ENCODE measurements around the gene CCDC112. TPM values are rescaled to one million over a fixed set of nuclear protein-coding genes. Genes with fewer than 3 reads are reported as not detected.
"Not testable (repeated sequence)": the region's sequence is repeated elsewhere in the genome, so short reads cannot be mapped to it uniquely, and the experiment has no call there.

Gene CCDC112
- total RNA-seq, 1 donor from 2014 or later: 7.8 TPM

- Mint-ChIP-seq H3K27ac (ENCODE audit: unreplicated experiment) (no peak overlapping the region), H3K27me3 (ENCODE audit: unreplicated experiment) (peaks cover 10% of the 10 kb centered on the region), H3K4me3 (ENCODE audit: unreplicated experiment) (no peak overlapping the region), H3K36me3 (ENCODE audit: unreplicated experiment) (no peaks in the 10 kb centered on the region), H3K4me1 (ENCODE audit: unreplicated experiment) (peaks cover 6% of the 10 kb centered on the region), H3K9me3 (ENCODE audit: unreplicated experiment) (no peaks in the 10 kb centered on the region)
- TF ChIP-seq, protein P1, sequence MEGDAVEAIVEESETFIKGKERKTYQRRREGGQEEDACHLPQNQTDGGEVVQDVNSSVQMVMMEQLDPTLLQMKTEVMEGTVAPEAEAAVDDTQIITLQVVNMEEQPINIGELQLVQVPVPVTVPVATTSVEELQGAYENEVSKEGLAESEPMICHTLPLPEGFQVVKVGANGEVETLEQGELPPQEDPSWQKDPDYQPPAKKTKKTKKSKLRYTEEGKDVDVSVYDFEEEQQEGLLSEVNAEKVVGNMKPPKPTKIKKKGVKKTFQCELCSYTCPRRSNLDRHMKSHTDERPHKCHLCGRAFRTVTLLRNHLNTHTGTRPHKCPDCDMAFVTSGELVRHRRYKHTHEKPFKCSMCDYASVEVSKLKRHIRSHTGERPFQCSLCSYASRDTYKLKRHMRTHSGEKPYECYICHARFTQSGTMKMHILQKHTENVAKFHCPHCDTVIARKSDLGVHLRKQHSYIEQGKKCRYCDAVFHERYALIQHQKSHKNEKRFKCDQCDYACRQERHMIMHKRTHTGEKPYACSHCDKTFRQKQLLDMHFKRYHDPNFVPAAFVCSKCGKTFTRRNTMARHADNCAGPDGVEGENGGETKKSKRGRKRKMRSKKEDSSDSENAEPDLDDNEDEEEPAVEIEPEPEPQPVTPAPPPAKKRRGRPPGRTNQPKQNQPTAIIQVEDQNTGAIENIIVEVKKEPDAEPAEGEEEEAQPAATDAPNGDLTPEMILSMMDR (IDR thresholded peaks at IDR 0.05): no peak
- no peak for DNase-seq (ENCODE audit: extremely low spot score, unreplicated experiment)
Observed at GRCh38 chr5:115335301-115335700, 38.8 kb upstream of the CCDC112 start.

GRCh38 chr5:115333164-115333563 is 36.7 kb upstream of the CCDC112 start:
- H3K4me3 Mint-ChIP-seq (ENCODE audit: unreplicated experiment): no peak overlapping the region
- H3K36me3 Mint-ChIP-seq (ENCODE audit: unreplicated experiment): no peaks in the 10 kb centered on the region
- TF ChIP-seq, protein P1 (IDR thresholded peaks at IDR 0.05): no peak
- H3K9me3 Mint-ChIP-seq (ENCODE audit: unreplicated experiment): no peaks in the 10 kb centered on the region
- H3K27ac Mint-ChIP-seq (ENCODE audit: unreplicated experiment): no peak overlapping the region
- H3K4me1 Mint-ChIP-seq (ENCODE audit: unreplicated experiment): peaks cover 6% of the 10 kb centered on the region
- DNase-seq (ENCODE audit: extremely low spot score, unreplicated experiment): no peak
- peaks cover 13% of the 10 kb centered on the region for H3K27me3 Mint-ChIP-seq (ENCODE audit: unreplicated experiment)

GRCh38 chr5:115330830-115331229 is 34.4 kb upstream of the CCDC112 start:
- H3K9me3 Mint-ChIP-seq (ENCODE audit: unreplicated experiment): no peaks in the 10 kb centered on the region
- no peak for DNase-seq (ENCODE audit: extremely low spot score, unreplicated experiment)
- H3K4me1 Mint-ChIP-seq (ENCODE audit: unreplicated experiment): peaks cover 6% of the 10 kb centered on the region
- H3K27ac Mint-ChIP-seq (ENCODE audit: unreplicated experiment): no peak overlapping the region
- peaks cover 19% of the 10 kb centered on the region for H3K27me3 Mint-ChIP-seq (ENCODE audit: unreplicated experiment)
- no peaks in the 10 kb centered on the region for H3K36me3 Mint-ChIP-seq (ENCODE audit: unreplicated experiment)
- no peak overlapping the region for H3K4me3 Mint-ChIP-seq (ENCODE audit: unreplicated experiment)
- TF ChIP-seq, protein P1 (IDR thresholded peaks at IDR 0.05): no peak

DNA sequence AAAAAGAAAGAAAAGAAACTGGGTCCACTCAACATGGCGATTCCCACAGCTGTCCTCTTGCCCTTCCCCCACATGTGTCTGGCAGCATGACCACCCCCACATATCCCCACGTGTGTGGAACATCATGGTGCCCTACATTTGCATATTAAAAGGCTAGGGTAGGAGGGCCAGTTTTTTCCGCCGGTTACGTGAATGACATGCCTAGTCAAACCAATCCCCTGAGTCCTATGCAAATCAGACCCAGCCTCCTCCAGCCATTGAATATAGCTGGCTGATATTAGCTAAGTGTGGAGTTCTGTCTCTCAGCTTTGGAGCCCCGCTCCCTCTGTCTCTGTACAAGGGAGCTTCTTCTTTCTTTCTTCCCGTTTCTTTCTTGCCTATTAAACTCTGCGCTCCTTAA is 33.0 kb upstream of the CCDC112 start:
- H3K4me1 Mint-ChIP-seq (ENCODE audit: unreplicated experiment): peaks cover 6% of the 10 kb centered on the region
- H3K36me3 Mint-ChIP-seq (ENCODE audit: unreplicated experiment): no peaks in the 10 kb centered on the region
- TF ChIP-seq, protein P1 (IDR thresholded peaks at IDR 0.05): no peak
- no peak overlapping the region for H3K4me3 Mint-ChIP-seq (ENCODE audit: unreplicated experiment)
- no peak overlapping the region for H3K27ac Mint-ChIP-seq (ENCODE audit: unreplicated experiment)
- peaks cover 16% of the 10 kb centered on the region for H3K27me3 Mint-ChIP-seq (ENCODE audit: unreplicated experiment)
- DNase-seq (ENCODE audit: extremely low spot score, unreplicated experiment): no peak
- H3K9me3 Mint-ChIP-seq (ENCODE audit: unreplicated experiment): no peaks in the 10 kb centered on the region

GRCh38 chr5:115328617-115329274 is 32.3 kb upstream of the CCDC112 start:
- H3K27ac Mint-ChIP-seq (ENCODE audit: unreplicated experiment); H3K4me3 Mint-ChIP-seq (ENCODE audit: unreplicated experiment); H3K9me3 Mint-ChIP-seq (ENCODE audit: unreplicated experiment); H3K36me3 Mint-ChIP-seq (ENCODE audit: unreplicated experiment); H3K4me1 Mint-ChIP-seq (ENCODE audit: unreplicated experiment); DNase-seq (ENCODE audit: extremely low spot score, unreplicated experiment): not testable (repeated sequence)
- peaks cover 16% of the 10 kb centered on the region for H3K27me3 Mint-ChIP-seq (ENCODE audit: unreplicated experiment)

All from osteocyte (in vitro differentiated cells).